Endothelial cell (in vitro differentiated cells): ENCODE results near the gene MATK. TPM values are rescaled to one million over a fixed set of nuclear protein-coding genes. Genes with fewer than 3 reads are reported as not detected.
A peak's percentile ranks its signal among the peaks of the same experiment; 100 is the strongest.

Source experiments
- DNase-seq: peaks from one replicate; pipeline ENCODE4 v3.0.0; 2021; ENCODE audit warnings: low spot score
- H3K27ac Mint-ChIP-seq: one replicate; pipeline ENCODE4 v1.8.0; 2021; ENCODE audit warnings: mixed read lengths, inconsistent platforms; ENCODE audit not compliant: unreplicated experiment
- H3K27me3 Mint-ChIP-seq: one replicate; pipeline ENCODE4 v1.8.0; 2021; ENCODE audit warnings: mild to moderate bottlenecking, moderate library complexity, mixed read lengths, inconsistent platforms; ENCODE audit not compliant: unreplicated experiment
- H3K36me3 Mint-ChIP-seq: one replicate; pipeline ENCODE4 v1.8.0; 2021; ENCODE audit warnings: mild to moderate bottlenecking, low read depth, mixed read lengths, inconsistent platforms; ENCODE audit not compliant: unreplicated experiment
- H3K4me1 Mint-ChIP-seq: one replicate; pipeline ENCODE4 v1.8.0; 2021; ENCODE audit warnings: mild to moderate bottlenecking, mixed read lengths, inconsistent platforms; ENCODE audit not compliant: unreplicated experiment
- H3K4me3 Mint-ChIP-seq: one replicate; pipeline ENCODE4 v1.8.0; 2021; ENCODE audit warnings: mild to moderate bottlenecking, mixed read lengths, inconsistent platforms; ENCODE audit not compliant: unreplicated experiment
- H3K9me3 Mint-ChIP-seq: one replicate; pipeline ENCODE4 v1.8.0; 2021; ENCODE audit warnings: mixed read lengths, inconsistent platforms; ENCODE audit not compliant: unreplicated experiment
- total RNA-seq: library from RNA; stranded (reverse); fragmentation: NEBNext Ultra II Directional; extraction: Animal tissue kit (Norgen Biotek cat#: 25700); gene quantifications from one replicate; pipeline ENCODE4 v1.2.1, GENCODE V29; 2021; ENCODE audit not compliant: unreplicated experiment
- TF ChIP-seq, protein P1 (sequence below): fragments of 200-600 bp; sonication (generic); IDR thresholded peaks from one replicate; pipeline ENCODE4 v1.5.0; 2021; ENCODE audit warnings: antibody characterized with exemption; ENCODE audit not compliant: unreplicated experiment

The MATK gene
- total RNA-seq, 1 donor from 2014 or later: 10.9 TPM

DNA sequence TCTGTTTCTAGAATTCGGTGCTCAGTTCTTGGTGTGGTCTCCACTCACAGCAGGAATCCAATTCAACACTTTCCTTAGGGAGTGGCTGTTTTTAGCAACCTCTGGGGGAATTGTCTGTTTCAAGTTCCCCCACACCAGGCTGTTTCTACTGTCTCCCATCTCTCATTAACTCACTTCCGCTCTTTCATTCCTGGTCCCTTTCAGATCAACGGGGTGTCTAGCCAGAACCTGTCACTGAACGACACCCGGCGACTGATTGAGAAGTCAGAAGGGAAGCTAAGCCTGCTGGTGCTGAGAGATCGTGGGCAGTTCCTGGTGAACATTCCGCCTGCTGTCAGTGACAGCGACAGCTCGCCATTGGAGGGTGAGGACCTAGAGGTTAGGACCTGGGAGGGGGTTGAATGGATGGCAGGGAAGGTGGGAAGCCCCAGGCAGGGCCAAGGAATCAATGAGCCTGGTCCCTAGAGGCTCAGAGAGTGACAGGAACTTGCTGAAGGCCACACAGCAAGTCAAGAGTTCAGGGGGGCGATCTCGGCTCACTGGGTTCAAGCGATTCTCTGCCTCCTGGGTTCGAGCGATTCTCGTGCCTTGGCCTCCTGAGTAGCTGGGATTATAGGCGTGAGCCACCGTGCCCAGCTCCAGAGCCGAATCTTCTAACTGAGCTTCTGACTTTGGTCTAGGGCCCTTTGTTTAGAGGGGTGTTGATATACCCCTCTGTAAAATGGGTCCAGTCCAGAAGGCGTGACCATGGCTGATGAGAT, 52.5 kb downstream of the MATK start:
- TF ChIP-seq, protein P1, sequence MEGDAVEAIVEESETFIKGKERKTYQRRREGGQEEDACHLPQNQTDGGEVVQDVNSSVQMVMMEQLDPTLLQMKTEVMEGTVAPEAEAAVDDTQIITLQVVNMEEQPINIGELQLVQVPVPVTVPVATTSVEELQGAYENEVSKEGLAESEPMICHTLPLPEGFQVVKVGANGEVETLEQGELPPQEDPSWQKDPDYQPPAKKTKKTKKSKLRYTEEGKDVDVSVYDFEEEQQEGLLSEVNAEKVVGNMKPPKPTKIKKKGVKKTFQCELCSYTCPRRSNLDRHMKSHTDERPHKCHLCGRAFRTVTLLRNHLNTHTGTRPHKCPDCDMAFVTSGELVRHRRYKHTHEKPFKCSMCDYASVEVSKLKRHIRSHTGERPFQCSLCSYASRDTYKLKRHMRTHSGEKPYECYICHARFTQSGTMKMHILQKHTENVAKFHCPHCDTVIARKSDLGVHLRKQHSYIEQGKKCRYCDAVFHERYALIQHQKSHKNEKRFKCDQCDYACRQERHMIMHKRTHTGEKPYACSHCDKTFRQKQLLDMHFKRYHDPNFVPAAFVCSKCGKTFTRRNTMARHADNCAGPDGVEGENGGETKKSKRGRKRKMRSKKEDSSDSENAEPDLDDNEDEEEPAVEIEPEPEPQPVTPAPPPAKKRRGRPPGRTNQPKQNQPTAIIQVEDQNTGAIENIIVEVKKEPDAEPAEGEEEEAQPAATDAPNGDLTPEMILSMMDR: no peak
- peaks cover 9% of the 10 kb centered on the region for H3K36me3 Mint-ChIP-seq
- H3K9me3 Mint-ChIP-seq: no peaks in the 10 kb centered on the region
- H3K4me3 Mint-ChIP-seq: peak overlapping the region; percentile 31
- no peak for DNase-seq
- no peaks in the 10 kb centered on the region for H3K27me3 Mint-ChIP-seq
- H3K4me1 Mint-ChIP-seq: no peaks in the 10 kb centered on the region
- no peak overlapping the region for H3K27ac Mint-ChIP-seq

DNA sequence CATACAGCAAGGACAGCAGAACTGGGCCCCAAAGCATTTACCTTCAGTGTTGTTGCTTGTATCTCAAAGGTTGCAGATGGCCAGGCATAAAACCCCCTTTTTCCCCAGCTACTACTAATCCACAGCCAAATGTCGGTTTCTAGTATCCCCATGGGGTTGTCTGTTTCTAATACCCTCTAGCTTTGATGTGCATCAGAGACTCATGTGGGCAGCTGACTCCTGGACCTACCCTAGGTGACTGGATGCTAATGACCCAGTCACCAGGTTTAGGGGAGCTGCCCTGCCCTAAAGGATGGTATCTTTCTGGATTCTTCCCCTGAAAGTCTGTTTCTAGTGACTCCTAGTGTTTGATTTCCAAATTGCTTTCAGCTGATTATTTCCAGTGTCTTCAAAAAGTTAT, 54.1 kb downstream of the MATK start:
- Mint-ChIP-seq H3K27ac (no peak overlapping the region), H3K4me1 (no peaks in the 10 kb centered on the region), H3K27me3 (no peaks in the 10 kb centered on the region), H3K4me3 (no peak overlapping the region), H3K36me3 (no peaks in the 10 kb centered on the region), H3K9me3 (no peaks in the 10 kb centered on the region)
- TF ChIP-seq, protein P1: peak; percentile 11
- DNase-seq: no peak

DNA sequence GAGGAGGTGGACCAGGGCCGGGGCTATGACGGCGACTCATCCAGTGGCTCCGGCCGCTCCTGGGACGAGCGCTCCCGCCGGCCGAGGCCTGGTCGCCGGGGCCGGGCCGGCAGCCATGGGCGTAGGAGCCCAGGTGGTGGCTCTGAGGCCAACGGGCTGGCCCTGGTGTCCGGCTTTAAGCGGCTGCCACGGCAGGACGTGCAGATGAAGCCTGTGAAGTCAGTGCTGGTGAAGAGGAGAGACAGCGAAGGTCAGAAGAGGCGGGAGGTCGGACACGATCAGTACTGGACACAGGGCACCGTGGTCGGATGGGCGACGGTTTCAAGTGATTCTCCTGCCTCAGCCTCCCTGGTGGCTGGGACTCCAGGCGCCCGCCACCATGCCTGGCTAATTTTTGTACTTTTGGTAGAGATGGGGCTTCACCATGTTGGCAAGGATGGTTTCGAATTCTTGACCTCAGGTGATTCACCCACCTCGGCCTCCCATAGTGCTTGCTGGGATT, 55.7 kb downstream of the MATK start:
- TF ChIP-seq, protein P1: no peak
- Mint-ChIP-seq H3K4me3 (no peak overlapping the region), H3K36me3 (no peaks in the 10 kb centered on the region), H3K27ac (no peak overlapping the region), H3K9me3 (no peaks in the 10 kb centered on the region), H3K4me1 (no peaks in the 10 kb centered on the region), H3K27me3 (no peaks in the 10 kb centered on the region)
- no peak for DNase-seq

Other genes starting within 250 kb of the MATK start
- gene TEKTIP1, start 247.2 kb downstream of the MATK start, total RNA-seq: 1.4 TPM
- gene MFSD12, start 228.8 kb downstream of the MATK start, total RNA-seq: 54.5 TPM
- gene HMG20B, start 213.4 kb downstream of the MATK start, total RNA-seq: 77.2 TPM
- gene GIPC3, start 200.9 kb downstream of the MATK start, total RNA-seq: 11.0 TPM
- 7.3 TPM for gene TBXA2R, start 179.5 kb downstream of the MATK start, total RNA-seq
- 31.8 TPM for gene CACTIN, start 159.6 kb downstream of the MATK start, total RNA-seq
- 65.8 TPM for gene PIP5K1C, start 85.9 kb downstream of the MATK start, total RNA-seq
- gene TJP3, start 78.0 kb downstream of the MATK start, total RNA-seq: 3.1 TPM
- 23.8 TPM for gene APBA3, start 24.7 kb downstream of the MATK start, total RNA-seq
- gene MRPL54, start 23.7 kb downstream of the MATK start, total RNA-seq: 26.7 TPM
- gene RAX2, start 14.2 kb downstream of the MATK start, total RNA-seq: not detected
- gene ZFR2, start 82.7 kb upstream of the MATK start, total RNA-seq: 1.8 TPM
- gene ATCAY, start 94.3 kb upstream of the MATK start, total RNA-seq: 0.67 TPM
- gene NMRK2, start 146.7 kb upstream of the MATK start, total RNA-seq: 1.4 TPM
- 316 TPM for gene DAPK3, start 184.7 kb upstream of the MATK start, total RNA-seq
- 2,896 TPM for gene EEF2, start 199.1 kb upstream of the MATK start, total RNA-seq
- gene PIAS4, start 221.4 kb upstream of the MATK start, total RNA-seq: 41.2 TPM